GM19395 (cell line): Measurements from ENCODE around the gene GALK1.
"Not testable (repeated sequence)": the region's sequence is repeated elsewhere in the genome, so short reads cannot be mapped to it uniquely, and the experiment has no call there.

Experiments
- ATAC-seq: cut with Tn5 transposase; IDR thresholded peaks from one replicate; pipeline ENCODE4 v1.9.1; 2021; ENCODE audit warnings: mild to moderate bottlenecking, moderate library complexity; ENCODE audit not compliant: unreplicated experiment

GALK1 gene

GRCh38 chr17:75764711-75765421, at the start of gene GALK1:
Gene GALK1, minus strand, starts transcription at chr17:75765192. Its CDS starts 56 bp downstream, at chr17:75765136.
- ATAC-seq, result peak; percentile 67

DNA sequence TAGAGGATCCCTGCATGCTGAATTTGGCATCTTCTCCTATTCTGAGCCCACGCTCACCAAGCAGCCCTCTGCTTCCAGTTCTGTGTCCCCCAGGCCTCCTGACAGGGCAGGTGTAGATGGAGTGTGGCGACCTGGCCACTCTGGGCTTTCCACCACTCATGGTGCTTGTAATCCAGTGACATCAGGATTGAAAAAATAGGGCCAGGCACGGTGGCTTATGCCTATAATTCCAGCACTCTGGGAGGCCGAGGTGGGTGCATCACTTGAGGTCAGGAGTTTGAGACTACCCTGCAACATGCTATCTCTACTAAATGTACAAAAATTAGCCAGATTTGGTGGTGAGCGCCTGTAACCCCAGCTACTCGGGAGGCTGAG, 49.0 kb upstream of the GALK1 start:
- ATAC-seq, result no peak

DNA sequence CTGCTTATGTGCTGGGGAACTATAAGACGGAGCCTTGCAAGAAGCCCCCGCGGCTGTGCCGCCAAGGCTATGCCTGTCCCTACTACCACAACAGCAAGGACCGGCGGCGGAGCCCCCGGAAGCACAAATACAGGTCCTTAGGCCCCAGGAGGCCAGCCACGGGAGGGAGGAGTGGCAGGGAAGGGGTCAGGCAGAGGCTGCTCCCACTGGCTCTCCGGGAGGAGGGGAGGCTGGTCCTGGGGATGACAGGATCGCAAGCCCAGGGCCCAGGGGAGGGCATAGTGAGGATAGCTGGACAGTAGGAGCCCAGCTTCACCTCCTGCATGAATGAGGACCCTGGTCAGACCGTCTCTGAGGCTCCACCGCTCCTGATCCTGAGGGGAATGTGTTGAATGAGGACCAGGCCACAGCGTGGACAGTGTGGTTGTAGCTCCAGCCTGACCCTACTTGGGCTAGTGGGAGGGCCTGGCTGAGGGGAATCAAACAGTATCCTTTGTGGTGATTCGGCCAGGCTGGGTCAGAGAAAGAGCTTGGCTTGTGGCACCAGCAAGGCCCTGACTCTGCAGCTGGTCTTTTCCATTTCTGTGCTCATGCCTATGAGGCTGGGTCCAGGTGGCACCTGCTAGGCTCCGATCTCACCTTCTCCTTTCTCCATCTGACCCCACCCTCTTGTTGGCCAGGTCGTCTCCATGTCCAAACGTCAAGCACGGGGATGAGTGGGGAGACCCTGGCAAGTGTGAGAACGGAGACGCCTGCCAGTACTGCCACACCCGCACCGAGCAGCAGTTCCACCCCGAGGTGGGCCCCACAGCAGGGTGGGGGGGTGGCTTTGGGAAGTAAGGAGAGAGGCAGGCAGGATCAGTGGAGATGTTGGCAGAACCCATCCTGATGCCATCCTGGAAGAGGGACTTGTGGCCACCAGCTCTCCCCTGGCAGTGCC, 48.4 kb upstream of the GALK1 start:
- ATAC-seq, result no peak

GRCh38 chr17:75812096-75813013, 47.4 kb upstream of the GALK1 start:
- ATAC-seq, result no peak

DNA sequence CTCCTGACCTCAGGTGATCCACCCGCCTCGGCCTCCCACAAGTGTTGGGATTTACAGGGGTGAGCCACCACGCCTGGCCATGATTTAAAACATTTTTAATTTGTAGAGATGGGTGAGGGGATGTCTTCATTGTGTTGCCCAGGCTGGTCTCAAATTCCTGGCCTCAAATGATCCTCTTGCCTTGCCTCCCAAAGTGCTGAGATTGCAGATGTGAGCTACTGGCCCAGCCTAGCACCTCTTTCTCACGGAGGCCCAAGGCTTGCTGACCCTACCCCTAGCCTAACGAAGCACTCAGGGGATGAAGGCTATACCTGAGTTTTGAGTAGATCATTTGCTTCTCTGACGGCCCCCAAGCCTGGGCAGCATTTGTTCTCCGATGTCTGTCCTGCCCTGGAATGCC, 46.2 kb upstream of the GALK1 start:
- ATAC-seq, result no peak

DNA sequence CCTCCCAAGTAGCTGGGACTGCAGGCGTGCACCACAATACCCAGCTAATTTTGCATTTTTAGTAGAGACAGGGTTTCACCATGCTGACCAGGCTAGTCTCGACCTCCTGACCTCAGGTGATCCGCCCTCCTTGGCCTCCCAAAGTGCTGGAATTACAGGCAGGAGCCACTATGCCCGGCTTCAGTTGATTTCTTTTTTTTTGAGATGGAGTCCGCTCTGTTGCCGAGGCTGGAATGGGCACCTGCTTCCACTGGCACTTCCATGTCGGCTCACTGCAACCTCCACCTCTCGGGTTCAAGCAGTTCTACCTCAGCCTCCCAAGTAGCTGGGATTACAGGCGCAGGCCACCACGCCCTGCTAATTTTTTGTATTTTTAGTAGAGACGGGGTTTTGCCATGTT, 45.8 kb upstream of the GALK1 start:
- ATAC-seq, result not testable (repeated sequence)

DNA sequence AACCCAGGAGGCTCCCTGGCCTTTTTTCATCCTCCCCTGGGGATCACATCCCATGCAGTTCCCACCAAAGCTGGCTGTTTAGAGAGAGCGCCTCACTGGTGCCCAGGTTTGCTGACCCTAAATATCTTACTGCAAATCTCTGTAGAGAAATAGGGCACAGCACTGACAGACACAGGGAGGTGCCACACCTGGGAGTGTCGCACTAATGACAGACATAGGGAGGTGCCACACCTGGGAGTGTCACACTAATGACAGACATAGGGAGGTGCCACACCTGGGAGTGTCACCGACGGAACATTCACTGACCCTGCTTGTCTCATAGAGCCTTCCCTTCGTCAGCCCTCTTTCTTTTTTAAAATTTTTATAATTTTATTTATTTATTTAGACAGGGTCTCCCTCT, 45.2 kb upstream of the GALK1 start:
- ATAC-seq, result no peak

DNA sequence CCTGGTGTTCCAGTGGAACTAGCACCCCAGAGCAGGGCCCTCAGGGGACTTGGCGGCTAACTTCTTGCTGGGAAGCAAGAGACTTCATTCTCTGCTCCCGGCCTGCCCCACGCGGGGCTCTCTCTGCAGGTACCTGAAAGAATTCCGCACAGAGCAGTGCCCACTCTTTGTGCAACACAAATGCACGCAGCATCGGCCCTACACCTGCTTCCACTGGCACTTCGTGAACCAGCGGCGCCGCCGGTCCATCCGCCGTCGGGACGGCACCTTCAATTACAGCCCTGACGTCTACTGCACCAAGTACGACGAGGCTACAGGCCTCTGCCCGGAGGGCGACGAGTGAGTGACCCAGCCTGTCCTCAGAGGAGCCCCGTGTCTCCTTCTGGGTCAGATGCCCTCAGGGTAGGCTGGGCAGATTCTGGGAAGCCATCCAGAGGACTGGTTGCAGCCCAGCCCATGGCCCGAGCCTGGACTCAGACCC, 44.7 kb upstream of the GALK1 start:
- no peak for ATAC-seq

GRCh38 chr17:75808905-75809621, 44.1 kb upstream of the GALK1 start:
- ATAC-seq, result no peak

GRCh38 chr17:75808549-75808904, 43.5 kb upstream of the GALK1 start:
- ATAC-seq, result no peak

DNA sequence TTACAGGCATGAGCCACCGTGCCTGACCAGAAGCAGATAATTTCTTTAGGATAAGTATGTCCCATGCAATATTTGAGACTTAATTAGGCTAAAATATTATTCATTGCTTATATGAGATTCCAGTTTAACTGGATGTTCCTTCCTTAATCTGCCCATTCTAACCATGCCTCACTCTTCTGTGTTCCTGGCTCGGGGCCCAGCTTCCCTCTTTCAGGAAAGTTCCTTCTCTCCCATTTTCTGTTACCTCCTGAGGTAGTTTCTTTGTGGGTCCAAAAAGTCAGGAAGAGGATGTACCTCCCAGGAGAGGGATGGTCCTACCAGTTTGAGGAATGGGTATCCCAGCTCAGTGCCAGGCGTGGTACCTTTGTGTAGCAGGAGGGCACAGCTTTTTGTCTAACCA, 42.9 kb upstream of the GALK1 start:
- ATAC-seq, result no peak

DNA sequence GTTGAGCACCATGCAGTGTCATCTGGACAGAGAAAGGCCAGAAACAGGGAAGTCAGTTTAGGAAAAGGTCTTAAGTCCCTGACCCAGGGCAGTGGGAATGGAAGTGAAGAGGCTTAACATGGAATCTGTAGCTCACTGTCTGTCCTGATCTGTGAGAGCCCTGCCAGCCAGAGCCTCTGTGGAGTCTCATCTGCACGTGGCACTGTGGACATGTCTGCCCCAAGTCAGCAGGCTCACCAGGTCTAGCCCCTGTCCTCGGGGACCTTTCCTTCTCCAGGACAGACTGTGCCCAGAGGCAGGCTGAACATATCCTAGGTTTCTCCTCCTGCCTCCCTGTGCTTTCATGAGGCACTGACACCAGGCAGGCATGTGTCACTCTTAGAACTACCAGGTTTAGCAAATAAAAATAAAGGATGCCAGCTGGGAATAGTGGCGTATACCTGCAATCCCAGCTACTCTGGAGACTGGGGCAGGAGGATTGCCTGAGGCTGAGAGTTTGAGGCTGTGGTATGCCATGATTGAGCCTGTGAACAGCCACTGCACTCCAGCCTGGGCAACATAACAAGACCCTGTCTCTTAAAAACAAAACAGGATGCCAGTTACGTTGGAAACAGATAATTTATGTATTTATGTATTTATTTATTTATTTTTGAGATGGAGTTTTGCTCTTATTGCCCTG, 42.0 kb upstream of the GALK1 start:
- ATAC-seq, result no peak

DNA sequence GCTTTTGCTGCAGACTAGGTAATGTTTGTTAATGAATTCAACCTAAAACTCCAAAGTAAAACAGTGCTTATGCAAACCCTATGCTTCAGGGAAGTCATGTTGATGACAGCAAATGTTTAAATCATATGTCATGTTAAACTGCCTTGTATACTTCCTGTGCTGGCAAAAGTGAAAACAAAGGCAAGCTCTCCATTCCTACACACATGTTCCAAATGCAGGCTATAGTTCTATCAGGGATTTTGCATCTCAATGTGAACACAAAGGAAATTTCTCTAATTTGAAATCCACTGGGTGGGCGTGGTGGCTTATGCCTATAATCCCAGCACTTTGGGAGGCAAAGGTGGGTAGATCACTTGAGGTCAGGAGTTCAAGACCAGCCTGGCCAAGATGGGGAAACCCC, 38.9 kb upstream of the GALK1 start:
- ATAC-seq, result no peak

DNA sequence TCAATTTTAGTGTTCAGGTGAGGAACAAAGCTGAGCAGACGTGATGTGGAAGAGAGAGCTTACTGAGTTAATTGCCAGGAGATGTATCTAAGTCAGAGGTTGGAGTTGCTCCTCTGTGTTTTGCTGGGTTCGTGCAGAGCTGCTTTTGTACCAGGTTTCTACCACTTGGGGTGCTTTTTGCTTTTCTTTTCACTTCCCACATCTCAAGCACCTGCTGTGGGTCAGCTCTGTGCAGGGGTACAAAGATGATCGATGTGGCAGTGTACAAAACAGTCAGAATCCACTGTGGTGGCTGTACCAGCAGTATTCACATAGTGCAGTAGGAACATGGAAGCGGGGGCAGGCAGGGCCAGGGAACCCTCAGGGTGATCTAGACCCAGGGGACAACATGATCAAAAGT, 34.4 kb upstream of the GALK1 start:
- ATAC-seq, result no peak

DNA sequence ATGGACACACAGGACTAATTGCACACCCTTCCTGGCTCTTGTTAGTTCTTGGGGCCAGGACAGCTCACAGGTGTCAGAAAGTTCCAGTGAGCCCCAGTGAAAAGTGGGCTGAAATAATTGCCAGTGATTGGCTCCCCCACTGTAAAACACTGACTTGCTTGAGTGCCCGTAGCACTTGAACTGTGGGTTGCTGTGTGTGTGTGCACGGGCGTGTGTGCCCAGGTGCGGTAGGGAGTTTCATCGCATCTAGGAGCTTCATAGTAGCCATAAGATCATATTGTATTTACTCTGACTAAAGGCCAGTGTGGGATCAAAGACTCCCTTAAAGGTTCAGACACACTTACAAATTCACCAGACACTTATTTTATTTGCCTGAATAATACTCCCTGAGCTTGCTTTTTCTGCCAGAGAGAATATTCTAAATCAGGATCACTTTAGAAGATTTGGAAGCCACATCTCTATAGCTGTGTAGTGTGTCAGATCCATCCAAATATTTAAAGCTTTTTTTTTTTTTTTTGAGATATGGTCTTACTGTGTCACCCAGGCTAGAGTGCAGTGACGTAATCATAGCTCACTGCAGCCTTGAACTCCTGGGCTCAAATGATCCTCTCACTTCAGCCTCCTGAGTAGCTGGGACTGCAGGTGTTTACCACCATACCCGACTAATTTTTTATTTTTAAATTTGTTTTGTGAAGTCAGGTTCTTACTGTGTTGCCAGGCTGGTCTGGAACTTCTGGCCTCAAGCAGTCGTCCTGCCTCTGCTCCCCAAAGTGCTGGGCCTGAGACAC, 31.0 kb upstream of the GALK1 start:
- no peak for ATAC-seq

- ATAC-seq, result no peak
Observed at GRCh38 chr17:75793460-75793859, 28.5 kb upstream of the GALK1 start.

GRCh38 chr17:75791254-75791653, 26.3 kb upstream of the GALK1 start:
- ATAC-seq, result no peak

DNA sequence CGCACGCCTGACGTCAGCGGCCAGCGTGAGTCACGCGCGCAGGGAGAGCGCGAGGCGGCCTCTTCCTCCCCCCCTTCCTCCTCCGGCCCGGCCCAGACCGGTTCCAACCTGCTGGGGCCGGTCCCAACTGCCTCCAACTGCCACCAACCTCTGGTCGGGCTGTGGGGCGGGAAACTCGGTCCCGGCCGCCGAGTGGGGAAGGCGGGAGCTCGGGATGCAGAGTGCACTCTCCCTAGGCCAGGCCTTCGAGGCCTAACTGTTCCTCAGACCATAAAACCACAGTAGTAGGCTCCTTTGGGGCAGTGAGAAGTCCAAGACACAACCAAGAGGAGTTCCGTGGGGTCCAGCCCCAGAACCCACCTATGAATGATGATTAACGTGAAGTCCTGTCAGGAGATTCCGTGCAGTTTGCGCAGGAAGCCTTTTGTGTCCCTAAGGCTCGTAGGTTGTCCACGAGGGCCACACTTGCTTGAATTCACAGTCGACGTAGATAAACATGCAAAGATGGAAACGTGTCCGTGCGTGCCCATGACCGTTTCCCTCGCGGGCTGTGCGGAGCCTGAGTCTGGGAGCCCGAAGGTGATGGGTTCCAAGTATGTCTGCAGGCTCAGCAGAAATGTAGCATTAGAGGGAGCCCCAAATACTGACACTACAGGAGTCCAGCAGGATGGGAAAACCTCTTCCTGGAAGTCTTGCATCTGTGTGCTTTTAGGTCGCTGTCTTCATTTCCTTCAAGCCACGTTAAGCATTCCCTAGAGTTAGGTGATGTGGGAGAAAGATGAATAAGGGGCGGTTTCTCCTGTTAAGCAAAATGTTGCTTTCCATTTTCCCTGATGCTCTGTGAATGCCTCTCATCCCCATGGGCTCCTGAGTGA, 20.3 kb upstream of the GALK1 start:
- peak; percentile 42 for ATAC-seq
